BLaER1 (cell line): ENCODE data around the gene ARIH1.

Experiments
- H3K27ac ChIP-seq: shearing (Covaris generic); formaldehyde crosslinking; 2 replicates; pipeline ENCODE4 v1.8.1; 2022
- H3K27me3 ChIP-seq: shearing (Covaris generic); formaldehyde crosslinking; 2 replicates; pipeline ENCODE4 v1.8.1; 2022
- H3K36me3 ChIP-seq: shearing (Covaris generic); formaldehyde crosslinking; 2 replicates; pipeline ENCODE4 v1.8.1; 2022
- H3K4me1 ChIP-seq: shearing (Covaris generic); formaldehyde crosslinking; 2 replicates; pipeline ENCODE4 v1.8.1; 2022
- H3K4me2 ChIP-seq: shearing (Covaris generic); formaldehyde crosslinking; 2 replicates; pipeline ENCODE4 v1.8.1; 2022
- H3K4me3 ChIP-seq: shearing (Covaris generic); formaldehyde crosslinking; 2 replicates; pipeline ENCODE4 v1.8.1; 2022
- H3K9ac ChIP-seq: shearing (Covaris generic); formaldehyde crosslinking; 2 replicates; pipeline ENCODE4 v1.8.1; 2022
- H3K9me3 ChIP-seq: shearing (Covaris generic); formaldehyde crosslinking; 2 replicates; pipeline ENCODE4 v1.8.1; 2022
- H4K20me1 ChIP-seq: shearing (Covaris generic); formaldehyde crosslinking; 2 replicates; pipeline ENCODE4 v1.8.1; 2022
- Cebpa-rat ChIP-seq: shearing (Covaris generic); IDR thresholded peaks from 2 replicates; pipeline ENCODE4 v1.8.1; 2022

The ARIH1 gene

DNA sequence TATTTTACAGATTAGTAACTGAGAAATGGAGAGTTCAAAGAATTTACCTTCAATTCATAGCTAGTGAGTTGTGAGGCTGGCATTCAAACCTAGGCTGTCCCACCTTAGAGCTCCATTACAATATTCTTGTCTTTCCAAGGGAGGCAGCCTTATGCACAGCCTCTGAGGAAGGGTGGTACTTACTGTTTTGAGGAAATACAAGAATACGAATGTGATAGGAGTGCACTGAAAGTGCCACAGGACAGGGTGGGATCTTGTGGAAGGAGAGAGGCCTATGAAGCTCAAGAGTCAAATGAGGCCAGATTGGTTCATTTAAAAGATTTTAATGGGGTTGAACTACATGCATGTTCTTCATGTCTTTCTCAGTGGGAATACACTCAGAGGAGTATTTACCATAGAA lies 86.3 kb downstream of the ARIH1 start:
- Histone ChIP-seq H3K36me3 (peaks cover 94% of the 10 kb centered on the region), H3K4me1 (no peaks in the 10 kb centered on the region), H3K9ac (no peak overlapping the region), H3K4me2 (no peak overlapping the region), H3K9me3 (no peaks in the 10 kb centered on the region), H3K27ac (no peak overlapping the region), H3K4me3 (no peak overlapping the region), H4K20me1 (peaks cover 100% of the 10 kb centered on the region), H3K27me3 (no peaks in the 10 kb centered on the region)
- TF ChIP-seq Cebpa-rat, result no peak

GRCh38 chr15:72562386-72562785 lies 88.3 kb downstream of the ARIH1 start:
- Histone ChIP-seq H3K27ac (no peak overlapping the region), H3K4me1 (no peaks in the 10 kb centered on the region), H4K20me1 (peaks cover 97% of the 10 kb centered on the region), H3K4me3 (no peak overlapping the region), H3K9me3 (no peaks in the 10 kb centered on the region), H3K4me2 (no peak overlapping the region), H3K9ac (no peak overlapping the region), H3K27me3 (no peaks in the 10 kb centered on the region), H3K36me3 (peaks cover 94% of the 10 kb centered on the region)
- no peak for TF ChIP-seq Cebpa-rat

- peaks cover 96% of the 10 kb centered on the region for H4K20me1 ChIP-seq
- H3K9ac ChIP-seq, result no peak overlapping the region
- no peaks in the 10 kb centered on the region for H3K9me3 ChIP-seq
- H3K27ac ChIP-seq, result no peak overlapping the region
- no peak overlapping the region for H3K4me2 ChIP-seq
- no peak overlapping the region for H3K4me3 ChIP-seq
- TF ChIP-seq Cebpa-rat, result no peak
- no peaks in the 10 kb centered on the region for H3K27me3 ChIP-seq
- peaks cover 94% of the 10 kb centered on the region for H3K36me3 ChIP-seq
- no peaks in the 10 kb centered on the region for H3K4me1 ChIP-seq
Measured at GRCh38 chr15:72562878-72563277, 88.7 kb downstream of the ARIH1 start.

DNA sequence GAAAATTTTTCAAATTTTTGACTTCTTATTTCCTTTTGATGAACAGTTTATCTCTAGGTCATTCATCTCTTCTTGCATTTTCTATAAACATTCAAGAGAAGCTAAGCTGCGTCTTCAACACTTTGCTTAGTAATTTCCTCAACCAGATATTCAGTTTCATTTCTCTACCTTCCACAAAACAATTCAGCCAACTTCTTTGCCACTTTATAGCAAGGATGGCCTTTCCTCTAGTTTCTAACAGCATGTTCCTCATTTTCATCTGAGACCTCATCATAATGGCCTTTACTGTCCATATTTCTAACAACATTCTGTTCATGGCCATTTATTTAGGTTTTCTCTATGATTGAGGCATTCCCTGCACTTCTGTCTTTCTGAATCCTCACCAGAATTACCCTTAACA lies 90.0 kb downstream of the ARIH1 start:
- Histone ChIP-seq H4K20me1 (peaks cover 89% of the 10 kb centered on the region), H3K9ac (no peak overlapping the region), H3K9me3 (no peaks in the 10 kb centered on the region), H3K4me2 (no peak overlapping the region), H3K36me3 (peaks cover 86% of the 10 kb centered on the region), H3K27ac (no peak overlapping the region), H3K27me3 (no peaks in the 10 kb centered on the region), H3K4me1 (no peaks in the 10 kb centered on the region), H3K4me3 (no peak overlapping the region)
- no peak for TF ChIP-seq Cebpa-rat

DNA sequence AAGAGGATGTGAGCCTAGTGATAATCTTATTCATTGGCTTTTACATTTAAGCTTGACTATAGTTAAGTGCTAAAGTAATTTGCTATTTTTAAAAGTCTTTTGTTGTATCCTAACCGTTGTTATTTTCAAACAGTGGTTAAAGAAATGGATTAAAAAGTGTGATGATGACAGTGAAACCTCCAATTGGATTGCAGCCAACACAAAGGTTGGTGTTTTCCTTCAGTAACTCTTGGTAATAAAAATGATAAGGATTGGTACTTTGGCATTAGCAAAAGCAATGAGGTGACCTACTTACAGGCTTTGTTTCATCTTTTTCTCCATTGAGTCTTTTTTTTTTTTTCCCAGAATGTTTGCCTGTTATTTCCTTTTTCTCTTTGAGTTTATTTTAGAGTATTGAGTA lies 92.8 kb downstream of the ARIH1 start:
- H3K36me3 ChIP-seq, result peaks cover 88% of the 10 kb centered on the region
- H3K4me2 ChIP-seq, result no peak overlapping the region
- TF ChIP-seq Cebpa-rat, result no peak
- no peaks in the 10 kb centered on the region for H3K27me3 ChIP-seq
- no peak overlapping the region for H3K27ac ChIP-seq
- H4K20me1 ChIP-seq, result peaks cover 85% of the 10 kb centered on the region
- H3K4me1 ChIP-seq, result no peaks in the 10 kb centered on the region
- H3K9ac ChIP-seq, result no peak overlapping the region
- no peaks in the 10 kb centered on the region for H3K9me3 ChIP-seq
- H3K4me3 ChIP-seq, result no peak overlapping the region

DNA sequence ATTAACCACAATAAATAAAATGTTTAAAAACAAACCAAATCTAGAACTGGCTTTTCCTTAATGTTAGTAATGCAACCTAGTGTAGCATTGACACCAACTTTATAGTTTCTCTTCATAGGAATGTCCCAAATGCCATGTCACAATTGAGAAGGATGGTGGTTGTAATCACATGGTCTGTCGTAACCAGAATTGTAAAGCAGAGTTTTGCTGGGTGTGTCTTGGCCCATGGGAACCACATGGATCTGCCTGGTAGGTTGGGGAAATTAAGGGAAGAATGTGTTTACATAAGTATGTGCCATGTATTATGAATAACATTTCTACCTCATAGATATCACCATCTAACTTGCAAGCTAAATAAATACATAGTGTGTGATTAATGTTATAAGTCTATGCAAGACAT lies 95.9 kb downstream of the ARIH1 start:
- Histone ChIP-seq H3K27ac (no peak overlapping the region), H3K4me2 (no peak overlapping the region), H4K20me1 (peaks cover 55% of the 10 kb centered on the region), H3K27me3 (no peaks in the 10 kb centered on the region; the same call in 1 of the 2 replicates), H3K4me1 (no peaks in the 10 kb centered on the region), H3K36me3 (peaks cover 91% of the 10 kb centered on the region), H3K9me3 (no peaks in the 10 kb centered on the region), H3K4me3 (no peak overlapping the region), H3K9ac (no peak overlapping the region)
- no peak for TF ChIP-seq Cebpa-rat

DNA sequence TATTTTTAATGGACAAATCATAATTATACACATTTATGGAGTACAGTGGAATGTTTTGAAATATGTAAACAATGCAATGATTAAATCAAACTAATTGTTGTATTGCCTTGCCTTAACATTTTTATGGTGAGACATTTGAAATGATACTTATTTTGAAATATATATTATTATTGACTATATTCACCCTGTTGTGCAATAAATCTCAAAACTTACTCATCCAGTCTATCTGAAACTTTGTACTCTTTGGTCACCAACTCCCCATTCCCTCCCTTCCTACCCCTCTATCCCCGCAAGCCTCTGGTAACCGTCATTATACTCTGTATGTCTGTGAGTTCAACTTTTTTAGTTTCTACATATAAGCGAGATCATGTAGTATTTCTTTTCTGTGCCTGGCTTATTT lies 105.7 kb downstream of the ARIH1 start:
- Histone ChIP-seq H3K36me3 (peaks cover 97% of the 10 kb centered on the region), H3K9ac (no peak overlapping the region), H4K20me1 (peaks cover 37% of the 10 kb centered on the region), H3K9me3 (no peaks in the 10 kb centered on the region), H3K4me1 (no peaks in the 10 kb centered on the region), H3K27me3 (no peaks in the 10 kb centered on the region), H3K4me2 (no peak overlapping the region), H3K4me3 (no peak overlapping the region), H3K27ac (no peak overlapping the region)
- TF ChIP-seq Cebpa-rat, result no peak

DNA sequence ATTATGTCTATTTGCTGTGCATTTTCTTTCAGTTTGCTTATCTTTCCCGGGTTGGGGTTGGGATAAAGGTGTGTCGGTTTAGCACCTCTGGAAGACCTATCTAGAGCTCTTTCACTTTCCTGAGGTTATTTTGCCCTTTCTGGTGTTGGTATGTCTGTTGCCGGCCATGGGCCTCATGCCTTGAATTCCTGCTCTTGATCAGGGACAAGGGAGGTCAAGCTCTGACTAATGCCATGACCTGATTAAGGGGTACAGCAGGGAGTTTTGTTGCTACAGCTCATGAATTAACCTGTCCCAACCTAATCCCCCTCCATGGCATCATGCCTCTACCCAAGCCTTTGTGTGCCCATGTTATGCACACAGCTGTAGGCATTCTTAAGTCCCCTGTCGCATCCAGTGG lies 109.9 kb downstream of the ARIH1 start:
- Histone ChIP-seq H3K4me2 (no peak overlapping the region), H3K4me1 (no peaks in the 10 kb centered on the region), H3K9me3 (no peaks in the 10 kb centered on the region), H3K27me3 (no peaks in the 10 kb centered on the region), H3K9ac (no peak overlapping the region), H3K27ac (no peak overlapping the region), H3K36me3 (peaks cover 97% of the 10 kb centered on the region), H3K4me3 (no peak overlapping the region), H4K20me1 (peaks cover 39% of the 10 kb centered on the region; the same call in 1 of the 2 replicates)
- no peak for TF ChIP-seq Cebpa-rat

DNA sequence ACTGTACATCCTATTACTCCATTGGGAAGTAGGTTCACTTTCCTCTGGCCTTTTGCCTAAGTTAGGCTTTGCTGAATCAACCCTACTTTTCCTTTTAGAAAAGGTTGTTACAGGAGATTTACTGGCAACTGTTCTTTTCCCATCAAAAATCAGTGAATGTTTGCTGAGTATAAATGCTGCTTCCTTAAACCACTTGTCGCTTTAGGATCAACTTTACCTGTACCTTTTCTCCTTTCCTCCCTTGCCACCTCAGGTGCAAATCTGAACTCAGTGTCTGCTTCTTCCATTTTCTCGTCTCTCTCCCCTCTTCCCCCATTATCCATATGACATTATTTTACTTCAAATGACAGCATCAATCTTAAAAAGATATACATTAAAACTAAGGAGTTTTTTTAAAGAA lies 110.9 kb downstream of the ARIH1 start:
- Histone ChIP-seq H3K4me1 (no peaks in the 10 kb centered on the region), H3K4me2 (no peak overlapping the region), H3K4me3 (no peak overlapping the region), H3K27me3 (no peaks in the 10 kb centered on the region), H4K20me1 (peaks cover 39% of the 10 kb centered on the region; the same call in 1 of the 2 replicates), H3K27ac (no peak overlapping the region), H3K9me3 (no peaks in the 10 kb centered on the region), H3K9ac (no peak overlapping the region), H3K36me3 (peaks cover 96% of the 10 kb centered on the region)
- TF ChIP-seq Cebpa-rat, result no peak

GRCh38 chr15:72585476-72586058 lies 111.4 kb downstream of the ARIH1 start:
- peaks cover 96% of the 10 kb centered on the region for H3K36me3 ChIP-seq
- no peak overlapping the region for H3K9ac ChIP-seq
- H4K20me1 ChIP-seq, result peaks cover 37% of the 10 kb centered on the region; the same call in 1 of the 2 replicates
- H3K4me1 ChIP-seq, result no peaks in the 10 kb centered on the region
- H3K27ac ChIP-seq, result no peak overlapping the region
- no peak for TF ChIP-seq Cebpa-rat
- no peak overlapping the region for H3K4me2 ChIP-seq
- H3K27me3 ChIP-seq, result no peaks in the 10 kb centered on the region
- no peaks in the 10 kb centered on the region for H3K9me3 ChIP-seq
- no peak overlapping the region for H3K4me3 ChIP-seq

GRCh38 chr15:72588096-72588495 lies 114.0 kb downstream of the ARIH1 start:
- Histone ChIP-seq H3K27me3 (no peaks in the 10 kb centered on the region), H3K4me2 (no peak overlapping the region), H3K36me3 (peaks cover 75% of the 10 kb centered on the region), H3K27ac (no peak overlapping the region), H3K9ac (no peak overlapping the region), H3K4me3 (no peak overlapping the region), H4K20me1 (peaks cover 24% of the 10 kb centered on the region; the same call in 1 of the 2 replicates), H3K4me1 (no peaks in the 10 kb centered on the region), H3K9me3 (no peaks in the 10 kb centered on the region)
- no peak for TF ChIP-seq Cebpa-rat
